ENCODE data around the gene USP7. TPM values are rescaled to one million over a fixed set of nuclear protein-coding genes. Genes with fewer than 3 reads are reported as not detected.
"Not testable (repeated sequence)": the region's sequence is repeated elsewhere in the genome, so short reads cannot be mapped to it uniquely, and the experiment has no call there.

The USP7 gene
- total RNA-seq, 1 experiment from 2014 or later, result 125 TPM

- CTCF ChIA-PET, result interaction anchor here (0.6 to 1.0 kb wide), 3 partner anchors 60 to 192 kb away, joined by 3 read pairs; no protein-coding TSS in a partner anchor
- Histone ChIP-seq H3K9me3 (ENCODE audit: control insufficient read depth, insufficient read depth, low read depth, low read length) (no peaks in the 10 kb centered on the region), H3K36me3 (ENCODE audit: control insufficient read depth, insufficient read depth, low read length) (no peaks in the 10 kb centered on the region), H3K27me3 (ENCODE audit: control insufficient read depth, insufficient read depth, low read length) (no peaks in the 10 kb centered on the region), H3K4me3 (ENCODE audit: low read depth in 2 of 2, low read length in 2 of 2) (no peak overlapping the region), H3K27ac (ENCODE audit: low read length) (no peak overlapping the region), H3K4me1 (ENCODE audit: control insufficient read depth, insufficient read depth, low read length) (no peaks in the 10 kb centered on the region)
- in situ Hi-C loops (cut with HindIII; ENCODE audit: low pct_unique_long_range_greater_than_20kb, low sequenced_read_pairs), result no loop called here
- TF ChIP-seq CTCF (IDR thresholded peaks at IDR 0.05), result no peak
- TF ChIP-seq POLR2AphosphoS5 (IDR thresholded peaks at IDR 0.05; ENCODE audit: low read depth, low read length), result no peak
- no peak for TF ChIP-seq TCF7L2 (IDR thresholded peaks at IDR 0.05; ENCODE audit: low read depth, low read length)
- no peak for TF ChIP-seq SIN3A (IDR thresholded peaks at IDR 0.05; ENCODE audit: borderline replicate concordance, insufficient read depth, low read depth, low read length)
- no peak for TF ChIP-seq REST (IDR thresholded peaks at IDR 0.05; ENCODE audit: insufficient read depth in 1 of 2, low read depth in 2 of 2, low read length in 1 of 2)
- ATAC-seq (no peak), DNase-seq (ENCODE audit: low read depth, low spot score) (no peak)
- POLR2A ChIA-PET, result interaction anchor here (0.6 to 0.9 kb wide), 2 partner anchors 9 to 102 kb away, joined by 3 to 4 read pairs; partner anchors contain the start of gene CARHSP1
- intact Hi-C loops (cut with micrococcal nuclease; ENCODE audit: unreplicated experiment), result no loop called here
- BruUV-seq (replicated peaks), result no TSS peak
Observed at GRCh38 chr16:8877894-8878522, 85.7 kb downstream of the USP7 start.

- in situ Hi-C loops (cut with HindIII; ENCODE audit: low pct_unique_long_range_greater_than_20kb, low sequenced_read_pairs); H3K27ac ChIP-seq (ENCODE audit: low read length); ATAC-seq; POLR2A ChIA-PET; BruUV-seq (replicated peaks); H3K36me3 ChIP-seq (ENCODE audit: control insufficient read depth, insufficient read depth, low read length); H3K27me3 ChIP-seq (ENCODE audit: control insufficient read depth, insufficient read depth, low read length); H3K4me3 ChIP-seq (ENCODE audit: low read depth in 2 of 2, low read length in 2 of 2); intact Hi-C loops (cut with micrococcal nuclease; ENCODE audit: unreplicated experiment); DNase-seq (ENCODE audit: low read depth, low spot score); H3K9me3 ChIP-seq (ENCODE audit: control insufficient read depth, insufficient read depth, low read depth, low read length); CTCF ChIA-PET: not testable (repeated sequence)
- peaks cover 11% of the 10 kb centered on the region for H3K4me1 ChIP-seq (ENCODE audit: control insufficient read depth, insufficient read depth, low read length)
Observed at GRCh38 chr16:8875317-8875716, 88.4 kb downstream of the USP7 start.

GRCh38 chr16:8874388-8874787, 89.3 kb downstream of the USP7 start:
- ATAC-seq (no peak), DNase-seq (ENCODE audit: low read depth, low spot score) (no peak)
- intact Hi-C loops (cut with micrococcal nuclease; ENCODE audit: unreplicated experiment), result no loop called here
- Histone ChIP-seq H3K4me1 (ENCODE audit: control insufficient read depth, insufficient read depth, low read length) (peaks cover 16% of the 10 kb centered on the region), H3K9me3 (ENCODE audit: control insufficient read depth, insufficient read depth, low read depth, low read length) (no peaks in the 10 kb centered on the region), H3K4me3 (ENCODE audit: low read depth in 2 of 2, low read length in 2 of 2) (no peak overlapping the region), H3K27me3 (ENCODE audit: control insufficient read depth, insufficient read depth, low read length) (no peaks in the 10 kb centered on the region), H3K27ac (ENCODE audit: low read length) (no peak overlapping the region), H3K36me3 (ENCODE audit: control insufficient read depth, insufficient read depth, low read length) (no peaks in the 10 kb centered on the region)
- TF ChIP-seq POLR2AphosphoS5 (IDR thresholded peaks at IDR 0.05; ENCODE audit: low read depth, low read length) (no peak), SIN3A (IDR thresholded peaks at IDR 0.05; ENCODE audit: borderline replicate concordance, insufficient read depth, low read depth, low read length) (no peak), CTCF (IDR thresholded peaks at IDR 0.05) (no peak), REST (IDR thresholded peaks at IDR 0.05; ENCODE audit: insufficient read depth in 1 of 2, low read depth in 2 of 2, low read length in 1 of 2) (no peak), TCF7L2 (IDR thresholded peaks at IDR 0.05; ENCODE audit: low read depth, low read length) (no peak)
- POLR2A ChIA-PET, result interaction anchor here (0.5 to 0.7 kb wide), 3 partner anchors 19 to 89 kb away, joined by 5 to 6 read pairs (median 5); no protein-coding TSS in a partner anchor
- BruUV-seq (replicated peaks), result no TSS peak
- CTCF ChIA-PET, result interaction anchor here (0.6 to 0.7 kb wide), 3 partner anchors 10 to 265 kb away, joined by 4 to 6 read pairs (median 5); no protein-coding TSS in a partner anchor
- in situ Hi-C loops (cut with HindIII; ENCODE audit: low pct_unique_long_range_greater_than_20kb, low sequenced_read_pairs), result no loop called here

All from Panc1 (cell line).